ENCODE results near the gene MYDGF.
A peak's percentile ranks its signal among the peaks of the same experiment; 100 is the strongest.

Gene MYDGF

DNA sequence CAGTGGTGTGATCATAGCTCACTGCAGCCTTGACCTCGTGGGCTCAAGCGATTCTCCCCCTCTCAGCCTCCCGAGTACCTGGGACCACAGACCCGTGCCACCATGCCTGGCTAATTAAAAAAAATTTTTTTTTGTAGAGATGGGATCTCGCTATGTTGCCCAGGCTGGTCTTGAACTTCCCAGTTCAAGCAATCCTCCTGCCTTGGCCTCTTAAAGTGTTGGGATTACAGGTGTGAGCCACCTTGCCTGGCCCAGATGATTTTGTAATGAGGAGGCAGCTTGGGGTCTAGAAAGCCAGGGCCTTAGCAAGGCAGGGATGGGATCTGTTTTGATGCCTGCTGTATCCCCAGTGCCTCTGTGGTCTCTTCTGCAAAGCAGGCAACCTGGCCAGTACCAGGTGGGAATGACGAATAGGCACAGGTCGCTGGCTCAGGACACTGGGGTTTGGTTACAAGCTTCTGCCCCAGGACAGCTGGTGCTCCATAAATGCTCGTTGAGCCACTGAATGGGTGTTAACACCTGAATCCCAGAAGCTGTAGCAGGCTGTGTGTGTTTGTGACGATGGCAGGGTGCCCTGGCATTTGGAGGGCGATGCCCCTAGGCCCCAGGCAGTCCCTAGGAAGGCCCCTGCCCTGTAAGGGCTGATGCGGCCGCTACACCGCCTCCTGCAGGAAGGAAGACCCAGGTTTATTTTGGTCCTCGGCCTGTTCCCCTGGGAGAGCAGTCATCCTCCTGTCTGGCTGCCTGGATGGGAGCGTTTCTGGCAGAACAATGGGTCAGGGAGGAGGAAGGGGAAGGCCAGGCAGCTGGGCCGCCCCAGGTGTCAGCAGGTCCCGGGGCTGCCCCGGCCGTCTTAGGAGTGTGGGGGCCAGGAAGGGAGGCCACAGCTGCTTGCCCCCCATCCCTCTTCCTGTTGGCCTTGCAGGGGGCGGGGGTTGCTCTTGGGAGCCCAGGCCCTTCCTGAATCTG, 22.2 kb downstream of the MYDGF start:
- H3K4me3 ChIP-seq (ENCODE audit: low read depth, low read length) = no peak overlapping the region

DNA sequence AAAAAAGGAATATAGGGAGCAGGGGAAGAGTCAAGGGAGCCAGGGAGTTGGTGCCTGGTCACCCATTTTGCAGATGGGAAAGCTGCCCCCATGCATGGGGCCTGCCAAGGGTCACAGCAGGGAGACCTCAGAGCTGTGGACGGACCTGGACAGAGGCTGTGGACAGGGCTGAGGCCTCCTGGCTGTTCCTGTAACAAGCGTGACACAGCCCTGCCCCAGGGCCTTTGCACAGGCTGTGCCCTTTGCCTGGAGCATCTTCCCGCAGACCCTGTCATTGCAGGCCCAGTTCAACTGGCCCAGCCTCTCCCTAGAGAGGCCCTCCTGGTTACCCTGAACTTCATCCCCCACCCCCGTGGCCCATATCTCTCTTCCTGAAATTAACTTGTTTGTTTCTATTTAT, 24.4 kb downstream of the MYDGF start:
- no peak overlapping the region for H3K4me3 ChIP-seq (ENCODE audit: low read depth, low read length)

DNA sequence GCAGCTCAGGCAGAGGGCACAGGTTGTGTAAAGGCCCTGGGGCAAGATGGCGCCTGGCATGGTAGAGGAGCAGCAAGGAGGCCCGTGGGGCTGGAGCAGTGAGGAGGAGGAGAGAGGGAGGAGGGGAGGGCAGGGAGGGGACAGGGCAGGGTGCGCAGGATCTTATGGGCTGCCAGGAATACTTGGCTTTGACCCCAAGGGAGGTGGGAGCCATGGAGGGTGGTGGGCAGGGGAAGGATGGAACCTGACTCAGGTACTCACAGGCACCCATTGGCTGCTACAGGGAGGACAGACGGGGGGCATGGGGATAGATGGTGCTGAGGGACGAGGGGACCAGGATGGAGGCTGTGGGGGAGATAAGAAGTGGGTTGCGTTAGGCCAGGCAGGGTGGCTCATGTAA, 27.5 kb downstream of the MYDGF start:
- no peak overlapping the region for H3K4me3 ChIP-seq (ENCODE audit: low read depth, low read length)

DNA sequence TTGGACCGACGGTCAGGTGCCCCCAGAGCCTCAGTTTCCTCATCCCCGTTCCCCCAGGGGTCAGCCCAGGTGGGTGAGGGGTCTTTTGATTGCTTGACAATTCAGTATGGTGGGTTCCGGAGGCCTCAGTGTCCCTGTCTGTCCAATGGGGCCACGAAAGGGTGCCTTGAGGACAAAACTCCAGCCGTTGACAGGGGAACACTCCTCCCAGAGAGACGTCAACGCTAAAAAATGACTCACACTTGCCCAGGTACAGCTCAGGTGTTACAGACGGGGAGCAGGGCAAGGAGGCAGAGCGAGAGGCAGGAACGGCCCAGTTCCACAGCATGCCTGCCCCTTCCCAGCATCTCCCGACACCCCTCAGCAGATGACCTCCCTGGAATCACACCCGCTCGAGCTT, 29.0 kb downstream of the MYDGF start:
- no peak overlapping the region for H3K4me3 ChIP-seq (ENCODE audit: low read depth, low read length)

DNA sequence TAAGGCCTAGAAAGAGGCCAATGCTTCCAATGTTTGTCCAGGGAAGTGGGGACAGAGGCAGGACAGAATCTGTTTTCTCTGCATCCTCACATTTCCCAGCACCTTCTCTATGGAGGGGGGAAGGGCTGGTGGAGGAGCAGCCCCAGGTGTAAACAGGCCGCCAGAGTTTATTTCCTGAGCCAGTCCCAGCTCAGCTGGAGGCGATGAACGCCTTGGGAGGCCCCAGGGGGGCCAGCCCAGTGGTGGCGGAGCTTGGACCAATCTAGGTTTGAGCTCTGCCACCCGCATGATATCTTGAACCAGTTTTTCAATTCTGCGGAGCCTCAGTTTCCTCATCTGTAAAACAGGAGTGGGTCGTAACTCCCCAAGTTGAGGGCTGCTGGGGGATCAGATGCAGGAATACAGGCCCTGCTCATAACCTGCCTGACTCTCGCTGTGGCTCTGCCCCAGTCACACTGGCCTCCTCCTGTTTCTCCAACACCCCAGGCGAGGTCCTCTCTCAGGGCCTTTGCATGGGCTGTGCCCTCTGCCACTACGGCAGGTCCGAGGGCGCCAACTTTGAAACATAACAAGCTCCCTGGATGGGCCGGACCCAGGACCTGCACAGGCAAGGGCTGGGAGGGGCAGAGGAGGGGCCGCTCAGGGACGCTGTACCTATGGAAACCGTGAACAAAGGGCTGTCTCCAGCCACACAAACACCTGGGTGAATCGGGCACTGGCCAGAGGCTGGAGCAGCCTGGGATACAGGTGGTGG, 29.7 kb downstream of the MYDGF start:
- no peak overlapping the region for H3K4me3 ChIP-seq (ENCODE audit: low read depth, low read length)

DNA sequence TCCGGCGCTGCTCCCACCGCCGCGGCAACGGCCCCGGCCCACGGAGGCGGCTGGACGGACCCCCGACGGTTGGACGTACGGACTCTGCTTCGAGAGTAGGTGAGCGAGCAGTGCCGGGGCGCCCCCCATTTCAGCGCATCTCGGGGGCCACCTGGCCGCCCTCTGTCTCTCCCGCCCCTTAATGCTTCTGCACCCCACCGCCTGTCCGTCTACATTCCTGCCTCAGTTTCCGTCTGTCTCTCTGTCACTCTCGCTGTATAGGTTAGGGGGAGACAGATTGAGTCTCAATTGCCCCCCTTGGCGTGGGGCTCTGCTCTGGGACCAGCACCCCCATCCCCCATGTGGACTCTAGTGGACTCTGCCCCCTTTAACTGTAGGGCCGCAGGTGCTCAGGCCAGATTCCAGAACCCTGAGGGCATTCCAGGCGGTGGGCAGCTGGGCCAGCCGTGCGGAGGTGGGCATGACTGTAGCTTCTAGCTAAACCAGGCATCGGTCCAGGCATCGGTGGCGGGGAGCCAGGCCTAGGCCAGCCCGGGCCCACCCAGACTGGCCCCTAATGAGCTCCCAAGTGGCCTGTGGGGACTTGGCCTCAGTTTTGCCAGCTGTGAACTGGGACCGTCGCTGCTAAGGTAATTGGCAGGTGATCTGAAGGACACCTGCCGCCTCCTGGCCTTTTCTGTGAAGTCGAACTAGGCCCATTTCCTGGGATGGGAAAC, 30.5 kb downstream of the MYDGF start:
- peak overlapping the region; percentile 51 for H3K4me3 ChIP-seq (ENCODE audit: low read depth, low read length)

DNA sequence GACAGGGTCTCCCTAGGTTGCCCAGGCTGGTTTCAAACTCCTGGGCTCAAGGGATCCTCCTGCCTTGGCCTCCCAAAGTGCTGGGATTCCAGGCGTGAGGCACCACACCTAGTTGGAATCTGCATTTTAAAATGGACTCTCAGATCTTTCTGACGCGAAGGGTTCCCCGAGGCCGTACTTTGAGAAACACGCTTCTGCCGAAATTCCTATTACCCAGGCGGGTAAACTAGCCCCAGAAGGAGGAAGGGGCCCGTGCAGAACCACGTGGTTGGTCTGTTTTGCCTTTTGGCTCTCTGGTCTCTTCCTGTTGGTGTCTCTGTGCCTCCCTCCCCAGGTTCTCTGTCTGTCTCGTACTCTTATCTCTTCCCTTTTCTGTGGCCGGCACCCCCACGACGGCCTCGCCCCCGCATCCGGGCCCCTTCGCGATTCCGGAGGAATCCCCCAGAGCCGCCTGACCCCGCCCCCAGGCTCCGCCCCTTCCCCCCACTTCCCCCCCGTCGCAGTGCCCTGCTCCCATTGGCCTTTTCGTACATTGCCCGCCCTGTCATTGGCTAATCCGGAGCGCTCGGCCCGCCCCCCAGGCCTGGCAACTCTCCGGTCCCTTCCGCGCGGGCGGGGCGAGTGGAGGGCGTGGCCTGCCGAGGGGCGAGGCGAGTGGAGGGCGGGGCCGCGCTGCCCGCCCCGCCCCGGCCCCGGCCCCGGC, 31.2 kb downstream of the MYDGF start, which contains the start of gene TNFAIP8L1:
TNFAIP8L1 (plus strand) TSS at position 689 of the 703 bp plus-strand sequence. CDS start 12,354 bp downstream, outside the sequence.
- H3K4me3 ChIP-seq (ENCODE audit: low read depth, low read length) = peak within 1 kb of the TSS; percentile 51

DNA sequence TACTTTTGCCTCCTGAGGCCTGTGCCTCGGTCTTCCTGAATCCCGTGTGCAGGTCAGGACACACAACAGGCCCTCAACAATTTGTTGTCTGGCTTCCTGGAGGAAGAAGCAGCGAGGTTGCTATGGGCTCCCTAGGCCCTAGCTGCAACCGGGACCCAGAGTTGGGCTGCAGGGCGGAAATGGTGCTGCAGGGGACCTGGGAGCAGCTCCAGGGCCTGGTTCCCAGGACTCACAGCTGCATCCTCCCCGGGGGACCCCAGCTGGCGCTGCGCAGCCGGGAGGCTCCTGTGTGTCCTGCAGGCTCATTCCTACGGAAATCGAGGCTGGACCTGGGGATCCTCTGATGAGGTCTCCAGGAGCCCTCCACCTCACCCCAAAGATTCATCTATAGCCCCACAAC, 31.8 kb downstream of the MYDGF start:
- H3K4me3 ChIP-seq (ENCODE audit: low read depth, low read length) = no peak overlapping the region

DNA sequence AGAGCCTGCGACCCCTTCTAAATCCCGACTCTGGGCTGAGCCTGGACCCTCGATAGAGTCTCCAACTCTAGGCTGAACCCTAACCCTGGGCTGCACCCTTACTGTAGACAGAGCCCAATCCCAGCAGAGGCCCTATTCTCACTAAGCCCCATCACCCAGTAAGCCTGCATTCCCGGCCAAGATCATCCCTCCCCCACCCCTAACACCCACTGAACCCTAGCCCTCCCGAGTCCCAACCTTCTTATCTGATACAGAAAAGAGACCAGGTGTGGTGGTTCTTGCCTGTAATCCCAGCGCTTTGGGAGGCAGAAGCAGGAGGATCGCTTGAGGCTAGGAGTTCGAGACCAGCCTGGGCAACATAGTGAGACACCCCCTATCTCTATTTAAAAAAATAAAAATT, 33.4 kb downstream of the MYDGF start:
- H3K4me3 ChIP-seq (ENCODE audit: low read depth, low read length) = no peak overlapping the region

DNA sequence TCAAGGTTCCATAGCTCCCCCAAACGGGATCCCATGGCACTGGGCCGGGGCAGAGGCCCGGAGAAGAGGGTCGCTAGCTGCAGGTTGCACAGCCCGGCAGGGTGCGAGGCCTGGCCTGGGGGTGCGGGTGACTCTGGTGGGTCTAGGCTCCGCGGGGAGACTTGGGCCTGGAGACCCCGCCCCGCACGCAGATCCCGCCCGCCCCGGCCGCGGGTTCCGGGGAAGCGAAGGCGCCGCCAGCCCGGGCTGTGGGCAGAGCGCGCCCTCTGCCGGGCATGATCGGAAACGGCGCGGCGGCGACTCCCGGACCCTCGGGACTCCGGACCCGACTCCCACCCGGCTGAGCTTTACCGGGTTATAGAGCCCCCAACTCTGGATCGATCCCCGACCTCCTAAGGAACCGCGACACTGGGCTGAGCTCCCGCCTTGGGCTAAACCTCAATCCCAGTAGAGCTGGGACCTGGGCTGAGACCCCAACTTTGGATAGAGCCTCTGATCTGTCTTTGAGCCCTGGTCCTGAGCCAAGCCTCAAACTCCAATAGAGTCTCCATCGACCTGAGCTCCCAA, 33.9 kb downstream of the MYDGF start:
- H3K4me3 ChIP-seq (ENCODE audit: low read depth, low read length) = peak overlapping the region; percentile 45

DNA sequence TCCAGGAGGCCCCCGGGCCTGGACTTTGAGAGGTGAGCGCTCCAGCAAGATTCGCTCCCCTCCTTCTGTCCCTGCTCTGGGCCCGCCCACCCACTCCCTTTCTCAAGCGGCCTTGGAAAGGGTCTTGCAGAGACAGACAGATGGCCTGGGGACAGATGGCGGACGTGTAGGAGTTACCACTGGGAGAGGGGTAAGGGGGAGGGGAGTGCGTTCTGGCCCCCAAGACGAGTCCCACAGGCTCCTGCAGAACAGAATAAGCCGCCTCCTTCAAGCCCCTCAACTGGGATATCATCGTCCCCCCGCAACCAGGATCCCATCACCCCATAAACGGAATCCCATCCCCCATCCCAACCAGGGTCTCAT, 34.4 kb downstream of the MYDGF start:
- H3K4me3 ChIP-seq (ENCODE audit: low read depth, low read length) = peak overlapping the region; percentile 45

DNA sequence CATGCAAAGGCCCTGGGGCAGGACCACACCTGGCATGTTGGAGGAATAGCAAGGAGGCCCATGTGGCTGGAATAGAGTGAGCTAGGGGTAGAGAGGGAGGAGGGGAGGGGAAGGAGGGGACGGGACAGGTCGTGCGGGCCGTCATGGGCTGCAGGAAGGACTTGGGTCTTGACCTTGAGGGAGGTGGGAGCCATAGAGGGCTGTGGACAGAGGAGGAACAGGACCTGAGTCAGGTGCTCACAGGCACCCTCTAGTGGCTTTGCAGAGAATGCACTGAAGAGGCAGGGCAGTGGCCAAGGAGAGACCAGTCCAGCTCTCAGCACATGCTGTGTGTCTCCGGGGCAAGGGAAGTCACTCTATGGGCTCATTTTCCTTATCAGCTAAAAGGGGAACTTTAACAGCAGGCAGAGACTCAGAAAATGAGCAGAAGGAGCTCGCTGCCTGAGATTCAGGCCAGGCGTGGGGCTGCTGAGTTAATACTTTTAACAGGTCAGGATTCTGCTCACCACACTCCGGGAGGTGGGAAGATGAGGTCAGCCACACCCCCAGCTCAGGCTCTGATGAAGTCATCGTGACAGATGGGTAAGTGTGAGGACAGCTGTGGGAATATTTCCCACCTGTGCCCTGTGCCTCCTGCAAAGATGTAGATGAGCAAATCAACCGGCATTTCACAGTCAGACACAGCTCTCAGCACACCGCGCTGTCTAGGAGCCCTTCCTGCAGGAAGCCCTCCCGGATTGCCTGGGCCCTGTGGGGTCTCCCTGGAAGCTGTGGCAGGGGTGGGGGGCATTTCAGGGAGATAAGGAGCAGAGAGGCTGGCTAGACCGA, 36.8 kb downstream of the MYDGF start:
- no peak overlapping the region for H3K4me3 ChIP-seq (ENCODE audit: low read depth, low read length)

DNA sequence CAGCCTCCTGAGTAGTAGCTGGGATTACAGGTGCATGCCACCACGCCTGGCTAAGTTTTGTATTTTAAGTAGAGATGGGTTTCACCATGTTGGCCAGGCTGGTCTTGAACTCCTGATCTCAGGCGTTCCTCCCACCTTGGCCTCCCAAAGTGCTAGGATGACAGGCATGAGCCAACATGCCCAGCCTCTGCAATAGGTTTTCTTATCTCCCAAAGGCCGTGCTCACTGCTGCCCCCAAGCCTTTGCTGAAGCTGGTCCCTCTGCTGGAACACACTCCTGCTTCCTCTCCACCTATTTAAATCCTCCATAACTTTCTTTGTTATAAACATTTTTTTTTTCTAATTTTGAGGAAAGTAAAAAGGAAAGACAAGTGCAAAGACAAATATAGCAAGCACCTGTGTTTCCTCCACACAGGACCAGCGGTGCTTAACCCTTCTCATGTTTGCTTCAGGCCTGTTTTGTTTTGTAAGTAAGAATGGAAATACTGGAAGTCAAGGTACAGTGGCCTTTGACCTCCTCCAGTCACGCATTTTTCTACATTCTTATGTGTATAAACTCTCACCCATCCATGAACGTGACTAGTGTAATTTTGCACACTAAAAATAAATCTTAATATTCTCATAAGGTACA, 45.3 kb downstream of the MYDGF start:
- no peak overlapping the region for H3K4me3 ChIP-seq (ENCODE audit: low read depth, low read length)

DNA sequence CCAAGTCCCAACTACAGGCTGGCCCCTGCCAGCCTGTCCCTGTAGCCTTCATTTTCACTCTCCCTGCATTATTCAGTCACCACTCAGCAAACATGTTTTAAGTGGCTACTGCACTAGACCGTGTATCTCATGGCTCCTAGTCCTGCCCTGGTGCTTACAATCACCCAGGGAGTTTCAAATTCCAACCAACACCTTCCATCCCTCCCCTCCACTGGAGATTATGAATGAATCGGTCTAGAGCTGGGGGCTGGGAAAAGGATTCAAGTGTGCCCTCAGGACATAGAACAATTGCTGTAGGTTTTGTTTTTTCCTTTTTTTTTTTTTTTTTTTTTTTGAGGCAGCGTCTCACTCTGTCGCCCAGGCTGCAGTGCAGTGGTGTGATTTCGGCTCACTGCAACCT, 45.8 kb downstream of the MYDGF start:
- H3K4me3 ChIP-seq (ENCODE audit: low read depth, low read length) = no peak overlapping the region

DNA sequence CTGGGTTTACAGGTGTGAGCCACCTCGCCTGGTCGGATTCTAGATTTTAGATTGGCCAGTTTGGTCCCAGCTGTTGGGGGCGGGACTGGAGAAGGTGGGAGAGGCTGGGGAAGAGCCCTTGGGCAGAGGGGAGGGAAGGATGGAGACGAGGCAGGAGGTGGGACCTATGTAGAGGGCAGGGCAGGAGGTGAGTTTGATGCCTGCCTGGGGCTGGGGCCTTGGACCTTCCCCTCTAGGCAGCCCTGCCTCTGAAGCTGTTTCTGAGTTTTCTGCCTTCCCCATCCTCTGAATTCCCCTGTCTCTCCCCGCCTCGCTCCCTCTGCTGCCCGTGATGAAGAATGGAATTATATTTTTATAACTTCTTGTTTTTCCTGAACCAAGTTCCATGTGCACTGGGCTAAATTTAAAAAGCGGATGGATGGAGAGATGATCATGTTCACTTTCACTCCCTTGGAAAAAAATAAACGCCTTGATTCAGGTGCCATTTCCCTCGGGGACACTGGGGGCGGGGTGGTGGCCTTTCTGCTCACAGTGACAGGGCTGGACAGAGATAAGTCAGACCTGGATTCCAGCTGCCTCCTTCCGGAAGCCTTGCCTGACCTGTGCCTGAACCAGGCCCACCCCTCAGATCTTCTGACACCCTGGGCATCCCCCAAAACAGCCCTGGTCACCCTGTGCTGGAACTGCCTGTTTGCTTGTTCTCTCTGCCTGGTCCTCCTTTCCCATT, 47.3 kb downstream of the MYDGF start:
- no peak overlapping the region for H3K4me3 ChIP-seq (ENCODE audit: low read depth, low read length)

DNA sequence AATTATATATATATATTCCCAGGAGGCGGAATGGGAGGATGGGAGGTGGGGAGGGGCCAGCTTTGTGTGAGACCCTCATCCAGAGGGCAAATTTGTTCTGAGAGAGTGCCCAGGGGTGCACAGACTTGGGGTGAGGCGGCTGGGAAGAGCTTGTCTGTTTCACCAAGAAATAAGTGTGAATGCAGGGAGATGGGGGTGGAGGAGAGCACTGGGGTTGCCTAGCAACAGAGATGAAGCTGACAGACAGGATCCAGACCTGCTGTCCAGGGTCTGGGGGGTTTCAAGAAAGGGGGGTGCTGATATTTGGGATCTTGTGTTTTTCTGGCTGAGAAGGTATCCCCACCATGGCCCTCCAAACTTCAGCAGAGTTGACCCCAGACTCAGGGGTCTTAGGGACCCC, 49.5 kb downstream of the MYDGF start:
- H3K4me3 ChIP-seq (ENCODE audit: low read depth, low read length) = no peak overlapping the region

DNA sequence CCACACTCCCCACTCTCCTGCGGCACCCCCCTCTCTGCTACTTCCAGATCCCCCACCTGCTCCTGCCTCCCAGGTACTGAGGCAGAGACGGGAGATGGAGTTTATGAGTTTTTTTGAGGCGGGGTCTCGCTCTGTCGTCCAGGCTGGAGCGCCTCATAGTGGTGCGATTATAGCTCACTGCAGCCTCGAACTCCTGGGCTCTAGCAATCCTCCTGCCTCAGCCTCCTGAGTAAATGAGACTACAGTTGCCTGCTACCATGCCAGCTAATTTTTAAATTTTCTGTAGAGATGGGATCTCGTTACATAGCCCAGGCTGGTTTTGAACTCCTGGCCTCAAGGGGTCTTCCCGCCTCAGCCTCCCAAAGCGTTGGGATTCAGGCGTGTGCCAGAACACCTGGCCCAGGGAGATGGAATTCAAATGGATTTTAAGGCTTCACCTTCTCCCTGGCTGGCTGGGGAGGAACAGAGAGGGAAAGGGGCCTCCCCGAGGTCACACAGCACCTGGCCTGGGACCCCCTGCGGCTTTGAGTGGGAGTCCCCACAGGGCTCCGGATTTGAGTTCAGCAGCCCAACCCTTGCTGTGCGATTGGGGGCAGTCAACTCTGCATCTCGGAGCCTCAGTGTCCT, 50.4 kb downstream of the MYDGF start:
- no peak overlapping the region for H3K4me3 ChIP-seq (ENCODE audit: low read depth, low read length)

DNA sequence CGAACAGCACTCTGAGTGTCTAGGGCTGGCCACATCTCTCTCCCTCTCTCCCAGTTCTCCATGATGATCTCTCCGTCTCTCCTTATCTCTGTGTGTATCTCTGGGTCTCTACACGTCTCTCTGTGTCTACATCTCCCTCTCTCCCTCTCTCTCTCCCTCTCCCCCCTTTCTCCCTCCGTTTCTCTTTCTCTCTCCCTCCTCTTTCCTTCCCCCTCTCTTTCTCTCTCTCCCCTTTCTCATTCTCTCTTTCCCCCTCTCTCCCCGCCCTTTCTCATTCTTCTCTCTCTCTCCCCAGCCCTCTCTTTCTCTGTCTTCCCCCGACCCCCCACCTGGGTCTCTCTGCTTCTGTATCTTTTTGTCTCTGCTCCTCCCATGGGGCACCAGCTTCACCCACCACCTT, 52.1 kb downstream of the MYDGF start:
- H3K4me3 ChIP-seq (ENCODE audit: low read depth, low read length) = no peak overlapping the region

All from iPS-11a (cell line).